ENCODE results near the gene HLA-DQB1.
"Not testable (repeated sequence)": the region's sequence is repeated elsewhere in the genome, so short reads cannot be mapped to it uniquely, and the experiment has no call there.

HLA-DQB1 gene

DNA sequence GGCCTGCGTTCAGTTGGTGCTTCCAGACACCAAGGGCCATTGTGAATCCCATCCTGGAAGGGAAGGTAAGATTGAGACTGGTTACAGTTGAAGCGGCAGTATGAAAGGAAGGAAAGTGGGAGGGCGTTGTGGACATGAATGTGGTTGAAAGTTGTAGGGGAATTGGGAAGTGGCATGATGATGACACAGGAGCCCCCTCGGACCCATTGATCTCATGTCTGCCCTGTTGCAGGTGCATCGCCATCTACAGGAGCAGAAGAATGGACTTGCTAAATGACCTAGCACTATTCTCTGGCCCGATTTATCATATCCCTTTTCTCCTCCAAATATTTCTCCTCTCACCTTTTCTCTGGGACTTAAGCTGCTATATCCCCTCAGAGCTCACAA is 23.7 kb downstream of the HLA-DQB1 start:
- no peak for ATAC-seq
- H3K27me3 Mint-ChIP-seq = no peaks in the 10 kb centered on the region
- H3K36me3 Mint-ChIP-seq = peaks cover 78% of the 10 kb centered on the region
- peaks cover 2% of the 10 kb centered on the region for H3K9me3 Mint-ChIP-seq
- peak overlapping the region; percentile 100 for H3K27ac Mint-ChIP-seq
- peak overlapping the region; percentile 92 for H3K4me3 Mint-ChIP-seq
- H3K4me1 Mint-ChIP-seq = peaks cover 64% of the 10 kb centered on the region

DNA sequence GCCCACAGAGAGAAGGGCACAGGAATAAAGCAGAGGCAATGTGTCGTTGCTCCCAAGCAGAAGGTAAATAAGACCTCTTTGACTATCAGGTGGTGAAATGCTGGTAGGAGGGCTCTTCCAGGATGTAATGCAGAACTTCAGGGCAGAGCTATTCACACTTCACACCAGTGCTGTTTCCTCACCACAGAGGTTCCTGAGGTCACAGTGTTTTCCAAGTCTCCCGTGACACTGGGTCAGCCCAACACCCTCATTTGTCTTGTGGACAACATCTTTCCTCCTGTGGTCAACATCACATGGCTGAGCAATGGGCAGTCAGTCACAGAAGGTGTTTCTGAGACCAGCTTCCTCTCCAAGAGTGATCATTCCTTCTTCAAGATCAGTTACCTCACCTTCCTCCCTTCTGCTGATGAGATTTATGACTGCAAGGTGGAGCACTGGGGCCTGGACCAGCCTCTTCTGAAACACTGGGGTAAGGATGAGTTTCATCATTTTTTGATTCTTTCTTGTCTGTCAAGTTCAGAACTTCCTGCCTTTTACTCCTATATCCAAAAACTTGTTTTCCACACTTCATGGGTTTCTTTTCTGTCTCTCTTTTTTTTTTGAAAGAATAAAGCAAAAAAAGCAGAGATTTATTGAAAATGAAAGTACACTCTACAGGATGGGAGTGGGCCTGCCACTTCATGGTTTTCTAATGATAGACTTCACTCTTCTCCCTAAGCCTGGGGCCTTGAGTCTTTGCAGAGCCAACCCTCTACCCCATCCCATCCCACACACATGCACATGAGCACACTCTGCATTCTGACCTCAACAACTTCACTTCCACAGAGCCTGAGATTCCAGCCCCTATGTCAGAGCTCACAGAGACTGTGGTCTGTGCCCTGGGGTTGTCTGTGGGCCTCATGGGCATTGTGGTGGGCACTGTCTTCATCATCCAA is 24.4 kb downstream of the HLA-DQB1 start:
- peak overlapping the region; percentile 92 for H3K4me3 Mint-ChIP-seq
- H3K4me1 Mint-ChIP-seq = peaks cover 66% of the 10 kb centered on the region
- peak overlapping the region; percentile 100 for H3K27ac Mint-ChIP-seq
- peaks cover 85% of the 10 kb centered on the region for H3K36me3 Mint-ChIP-seq
- not testable (repeated sequence) for H3K27me3 Mint-ChIP-seq, H3K9me3 Mint-ChIP-seq
- ATAC-seq = peak; percentile 44

DNA sequence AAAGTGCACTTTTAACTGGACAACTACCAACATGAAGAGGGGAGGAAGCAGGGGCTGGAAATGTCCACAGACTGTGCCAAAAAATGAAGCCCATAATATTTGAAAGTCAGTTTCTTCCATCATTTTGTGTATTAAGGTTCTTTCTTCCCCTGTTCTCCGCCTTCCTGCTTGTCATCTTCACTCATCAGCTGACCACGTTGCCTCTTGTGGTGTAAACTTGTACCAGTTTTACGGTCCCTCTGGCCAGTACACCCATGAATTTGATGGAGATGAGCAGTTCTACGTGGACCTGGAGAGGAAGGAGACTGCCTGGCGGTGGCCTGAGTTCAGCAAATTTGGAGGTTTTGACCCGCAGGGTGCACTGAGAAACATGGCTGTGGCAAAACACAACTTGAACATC is 25.3 kb downstream of the HLA-DQB1 start:
- no peak for ATAC-seq
- peaks cover 75% of the 10 kb centered on the region for H3K4me1 Mint-ChIP-seq
- peak overlapping the region; percentile 92 for H3K4me3 Mint-ChIP-seq
- no peaks in the 10 kb centered on the region for H3K27me3 Mint-ChIP-seq
- peak overlapping the region; percentile 100 for H3K27ac Mint-ChIP-seq
- no peaks in the 10 kb centered on the region for H3K9me3 Mint-ChIP-seq
- H3K36me3 Mint-ChIP-seq = peaks cover 79% of the 10 kb centered on the region

DNA sequence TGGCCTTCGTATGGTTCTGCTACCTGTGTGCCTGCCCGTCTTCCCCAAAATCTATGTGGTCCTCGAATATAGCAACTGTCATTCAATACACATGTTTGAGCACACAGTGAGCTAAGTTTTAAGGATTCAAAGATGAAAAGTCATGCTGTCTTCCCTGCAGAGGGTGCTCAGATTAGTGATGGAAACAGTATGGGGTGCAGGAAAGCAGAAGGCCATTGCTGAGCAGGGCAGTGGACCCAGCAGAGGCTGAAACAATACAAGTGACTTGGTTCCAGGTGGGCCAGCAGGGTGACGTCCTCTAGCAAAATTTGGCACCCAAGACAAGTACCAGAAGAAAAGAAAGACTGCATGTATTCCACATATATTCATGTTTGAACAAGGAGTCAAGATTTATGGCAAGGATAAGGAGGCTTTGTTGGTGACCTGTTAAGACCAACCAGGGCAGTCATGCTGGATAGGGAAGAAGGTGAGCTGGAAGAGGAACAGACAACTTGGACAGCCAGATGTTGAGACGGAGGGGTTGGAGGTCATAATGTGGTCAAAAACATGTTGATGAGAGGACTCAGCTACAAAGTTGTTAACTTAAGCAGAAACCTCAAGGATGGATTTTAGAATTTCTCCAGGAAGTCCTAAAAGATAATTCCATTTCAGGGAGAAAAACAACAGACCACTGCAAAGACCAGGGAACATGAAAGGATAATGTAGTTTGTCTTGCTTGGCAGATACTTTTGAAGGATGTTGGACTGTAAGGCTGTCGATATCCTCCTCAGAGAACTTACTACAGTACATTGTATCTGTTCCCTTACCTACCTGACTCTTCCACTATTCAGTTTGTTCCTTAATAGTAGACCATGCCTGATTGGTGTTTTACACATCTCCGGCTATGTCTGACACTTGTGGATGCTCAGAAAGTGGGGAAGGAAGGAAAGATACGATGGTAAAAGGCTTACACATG is 26.7 kb downstream of the HLA-DQB1 start:
- Mint-ChIP-seq H3K9me3 (no peaks in the 10 kb centered on the region), H3K4me1 (peaks cover 84% of the 10 kb centered on the region), H3K27ac (peak overlapping the region; percentile 100)

DNA sequence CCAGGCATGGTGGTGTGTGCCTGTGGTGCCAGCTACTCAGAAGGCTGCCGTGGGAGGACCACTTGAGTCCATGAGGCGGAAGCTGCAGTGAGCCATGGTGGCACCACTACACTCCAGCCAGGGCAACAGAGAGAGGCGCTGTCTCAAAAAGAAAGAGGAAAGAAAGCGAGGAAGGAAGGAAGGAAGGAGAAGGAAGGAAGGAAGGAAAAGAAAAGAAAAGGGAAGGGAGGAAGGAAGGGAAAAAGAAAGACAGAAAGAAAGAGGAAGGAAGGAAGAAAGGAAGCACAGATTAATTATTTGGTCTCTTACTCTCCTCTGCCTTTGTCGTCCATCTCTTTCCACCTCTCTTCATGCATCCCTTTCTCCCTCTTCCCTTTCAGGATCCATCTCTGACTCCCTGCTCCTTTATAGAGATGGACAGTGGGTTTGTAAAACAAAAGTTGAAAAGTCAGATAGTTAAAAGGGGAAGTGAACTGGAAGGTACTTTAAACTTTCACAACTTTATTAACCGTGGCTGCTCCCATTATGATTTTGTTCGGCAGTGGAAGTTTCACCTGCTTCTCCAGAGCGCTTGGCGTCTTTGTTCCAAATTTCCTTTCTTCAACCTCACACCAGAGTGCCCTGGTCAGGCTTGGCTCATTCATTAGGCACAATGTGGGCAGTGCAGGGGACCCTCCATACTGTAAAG is 27.8 kb downstream of the HLA-DQB1 start:
- peaks cover 64% of the 10 kb centered on the region for H3K36me3 Mint-ChIP-seq
- no peaks in the 10 kb centered on the region for H3K9me3 Mint-ChIP-seq
- peak; percentile 63 for ATAC-seq
- H3K27me3 Mint-ChIP-seq = no peaks in the 10 kb centered on the region
- H3K27ac Mint-ChIP-seq = peak overlapping the region; percentile 100
- peak overlapping the region; percentile 92 for H3K4me3 Mint-ChIP-seq
- peaks cover 88% of the 10 kb centered on the region for H3K4me1 Mint-ChIP-seq

More for the DNA sequence above, 26.7 kb downstream of the HLA-DQB1 start:
- Mint-ChIP-seq H3K27me3 (no peaks in the 10 kb centered on the region), H3K36me3 (peaks cover 73% of the 10 kb centered on the region), H3K4me3 (peak overlapping the region; percentile 92)
- no peak for ATAC-seq

DNA sequence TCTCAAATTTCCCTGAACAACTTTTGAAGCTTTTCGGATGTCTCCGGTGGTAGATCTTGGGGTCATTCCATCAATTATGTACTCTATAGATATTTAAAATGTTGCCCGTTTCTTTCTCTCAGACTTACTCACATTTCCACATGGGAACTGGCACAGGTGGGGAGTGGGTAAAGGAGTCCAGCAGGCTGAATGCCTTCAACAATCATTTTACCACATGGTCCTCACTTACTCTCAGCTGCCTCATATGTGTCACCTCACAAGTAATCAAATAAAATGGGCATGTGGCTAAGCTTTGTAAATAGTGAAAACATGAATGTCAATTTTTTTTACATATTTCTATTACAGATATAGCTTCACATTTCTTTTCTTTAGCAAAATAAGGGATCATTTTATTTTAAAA is 28.6 kb downstream of the HLA-DQB1 start:
- H3K4me3 Mint-ChIP-seq = peak overlapping the region; percentile 92

DNA sequence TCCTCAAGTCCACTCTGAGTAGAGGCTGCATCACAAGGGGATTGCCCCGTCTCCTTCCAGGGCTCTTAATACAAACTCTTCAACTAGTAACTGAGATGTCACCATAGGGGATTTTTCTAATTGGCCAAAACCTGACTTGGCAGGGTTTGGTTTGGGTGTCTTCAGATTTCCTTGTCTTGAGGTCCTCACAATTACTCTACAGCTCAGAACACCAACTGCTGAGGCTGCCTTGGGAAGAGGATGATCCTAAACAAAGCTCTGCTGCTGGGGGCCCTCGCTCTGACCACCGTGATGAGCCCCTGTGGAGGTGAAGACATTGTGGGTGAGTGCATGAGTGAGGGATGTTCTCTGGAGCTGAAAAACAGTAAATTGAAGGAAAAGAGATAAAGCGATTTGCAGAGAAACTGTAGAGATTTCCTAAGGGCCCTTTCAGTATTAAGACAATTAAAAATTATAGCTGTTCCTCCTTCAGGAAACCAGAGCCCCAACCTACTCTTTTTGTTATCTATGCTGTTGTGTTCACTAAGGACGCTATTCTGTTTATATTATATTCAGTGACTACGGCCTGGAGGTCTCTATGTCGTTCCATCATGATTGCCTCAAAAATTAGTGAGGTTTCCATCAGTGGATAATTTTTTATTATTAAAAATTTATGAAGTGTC is 29.1 kb downstream of the HLA-DQB1 start, which contains the start of gene HLA-DQA1:
TSS of gene HLA-DQA1 (plus strand) at position 188 of the 662 bp plus-strand sequence. CDS start at position 241, 53 bp downstream.
- Mint-ChIP-seq H3K36me3 (peaks cover 56% of the 10 kb centered on the region), H3K27ac (peak within 1 kb of the TSS; percentile 100), H3K9me3 (no peaks in the 10 kb centered on the region), H3K4me3 (peak within 1 kb of the TSS; percentile 92), H3K4me1 (peaks cover 84% of the 10 kb centered on the region), H3K27me3 (no peaks in the 10 kb centered on the region)
- peak; percentile 94 for ATAC-seq

More for the DNA sequence above, 28.6 kb downstream of the HLA-DQB1 start:
- ATAC-seq = no peak
- Mint-ChIP-seq H3K27ac (peak overlapping the region; percentile 100), H3K27me3 (no peaks in the 10 kb centered on the region), H3K9me3 (no peaks in the 10 kb centered on the region), H3K36me3 (peaks cover 56% of the 10 kb centered on the region), H3K4me1 (peaks cover 84% of the 10 kb centered on the region)

DNA sequence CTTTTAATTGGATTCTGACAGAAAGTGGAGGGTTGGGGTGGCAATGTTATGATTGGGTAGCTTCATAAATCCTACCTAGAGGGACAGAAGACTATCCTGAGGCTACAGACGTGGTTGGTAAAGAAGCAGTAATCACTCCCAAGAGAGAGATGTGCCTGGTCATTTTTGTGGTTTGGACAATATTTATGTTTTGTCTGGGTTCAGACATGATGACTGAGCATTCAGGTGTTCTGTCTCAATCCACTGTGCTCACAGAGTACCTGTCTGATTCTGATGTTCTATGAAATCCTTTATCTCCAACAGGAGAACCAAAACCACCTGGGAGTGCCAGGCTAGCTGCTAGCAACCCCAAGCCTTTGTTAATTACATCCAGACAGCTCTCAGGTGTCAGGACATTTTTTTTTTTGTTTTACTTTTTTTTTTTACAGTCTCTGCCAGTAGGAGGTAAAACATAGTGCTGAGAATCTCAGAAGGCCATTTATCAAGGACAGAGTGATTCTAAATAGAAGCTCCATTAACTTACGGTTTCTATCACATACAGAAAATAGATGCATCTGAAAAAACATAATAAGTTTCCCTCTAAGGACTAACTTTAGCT is 30.8 kb downstream of the HLA-DQB1 start:
- Mint-ChIP-seq H3K4me3 (peak overlapping the region; percentile 92), H3K27ac (peak overlapping the region; percentile 100), H3K9me3 (peaks cover 4% of the 10 kb centered on the region), H3K36me3 (peaks cover 46% of the 10 kb centered on the region), H3K27me3 (no peaks in the 10 kb centered on the region), H3K4me1 (peaks cover 76% of the 10 kb centered on the region)
- ATAC-seq = no peak

DNA sequence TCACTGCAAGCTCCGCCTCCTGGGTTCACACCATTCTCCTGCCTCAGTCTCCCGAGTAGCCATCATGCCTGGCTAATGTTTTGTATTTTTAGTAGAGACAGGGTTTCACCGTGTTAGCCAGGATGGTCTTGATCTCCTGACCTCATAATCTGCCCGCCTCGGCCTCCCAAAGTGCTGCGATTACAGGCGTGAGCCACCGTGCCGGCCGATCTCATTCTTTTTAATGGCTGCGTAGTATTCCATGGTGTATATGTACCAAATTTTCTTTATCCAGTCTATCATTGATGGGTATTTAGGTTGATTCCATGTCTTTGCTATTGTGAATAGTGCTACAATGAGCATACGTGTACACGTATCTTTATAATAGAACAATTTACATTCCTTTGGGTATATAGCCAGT is 36.7 kb downstream of the HLA-DQB1 start:
- H3K4me3 Mint-ChIP-seq = peak overlapping the region; percentile 46
- H3K36me3 Mint-ChIP-seq = peaks cover 27% of the 10 kb centered on the region
- not testable (repeated sequence) for ATAC-seq, H3K27me3 Mint-ChIP-seq
- H3K4me1 Mint-ChIP-seq = peaks cover 86% of the 10 kb centered on the region
- H3K9me3 Mint-ChIP-seq = peaks cover 13% of the 10 kb centered on the region
- peak overlapping the region; percentile 100 for H3K27ac Mint-ChIP-seq

DNA sequence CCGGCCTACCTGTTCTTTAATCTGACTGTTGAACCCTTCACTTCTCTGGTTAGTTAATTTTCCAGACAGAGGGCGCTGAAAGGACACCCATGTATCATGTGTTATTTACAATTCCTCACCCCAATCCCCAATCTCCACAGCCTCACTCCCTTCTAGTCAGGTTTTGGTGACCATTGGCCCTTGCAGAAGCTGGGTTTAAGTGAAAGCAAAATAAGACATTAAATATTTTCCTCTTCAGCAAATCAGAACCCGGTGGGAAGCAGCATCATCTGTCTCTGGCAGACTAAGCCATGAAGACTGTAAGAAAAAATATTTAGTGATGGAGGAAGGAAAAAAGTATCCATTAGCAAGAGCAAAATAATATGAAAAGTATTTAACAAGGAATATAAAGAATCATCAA is 38.6 kb downstream of the HLA-DQB1 start:
- peak; percentile 84 for ATAC-seq
- Mint-ChIP-seq H3K4me3 (peak overlapping the region; percentile 84), H3K4me1 (peaks cover 86% of the 10 kb centered on the region), H3K27me3 (no peaks in the 10 kb centered on the region), H3K9me3 (peaks cover 13% of the 10 kb centered on the region), H3K27ac (peak overlapping the region; percentile 100), H3K36me3 (peaks cover 26% of the 10 kb centered on the region)

DNA sequence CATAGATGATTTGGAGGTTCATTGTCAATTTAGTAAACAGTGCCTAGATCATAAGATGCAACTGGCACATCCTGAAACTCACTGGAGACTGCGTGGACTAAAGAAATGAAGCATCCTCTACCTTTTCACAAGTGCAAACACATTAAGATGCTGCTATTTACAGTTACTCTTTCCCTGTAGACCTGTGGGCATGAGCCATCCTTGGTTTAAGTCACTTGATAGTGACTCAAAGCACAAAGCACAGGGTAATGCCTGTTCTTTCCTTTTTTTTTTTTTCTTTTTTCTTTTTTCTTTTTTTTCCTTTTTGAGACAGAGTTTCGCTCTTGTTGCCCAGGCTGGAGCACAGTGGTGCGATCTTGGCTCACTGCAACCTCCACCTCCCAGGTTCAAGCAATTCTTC is 39.2 kb downstream of the HLA-DQB1 start:
- Mint-ChIP-seq H3K9me3 (peaks cover 13% of the 10 kb centered on the region), H3K4me1 (peaks cover 86% of the 10 kb centered on the region), H3K4me3 (peak overlapping the region; percentile 84), H3K36me3 (peaks cover 20% of the 10 kb centered on the region), H3K27ac (peak overlapping the region; percentile 100), H3K27me3 (no peaks in the 10 kb centered on the region)
- ATAC-seq = no peak

DNA sequence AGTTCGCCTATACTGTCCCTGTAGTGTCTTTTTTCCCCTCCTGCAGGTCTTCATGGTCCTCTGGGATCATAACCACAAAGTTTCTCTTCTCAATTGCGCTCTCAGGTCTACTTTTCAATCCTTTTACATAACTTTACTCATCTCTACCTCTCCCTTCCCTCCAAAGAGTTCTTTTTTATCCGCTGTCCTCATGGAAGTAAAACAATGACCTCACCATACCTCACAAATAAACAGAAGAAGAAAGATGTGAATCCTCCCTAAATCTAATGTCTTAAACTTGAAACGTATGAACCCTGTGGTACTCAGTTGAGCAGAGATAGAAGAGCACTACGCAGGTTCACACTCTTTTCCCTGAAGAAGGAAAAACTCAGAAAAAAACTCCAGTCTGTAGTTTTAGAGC is 41.3 kb downstream of the HLA-DQB1 start:
- Mint-ChIP-seq H3K4me1 (peaks cover 85% of the 10 kb centered on the region), H3K36me3 (peaks cover 10% of the 10 kb centered on the region), H3K4me3 (peak overlapping the region; percentile 67), H3K9me3 (peaks cover 5% of the 10 kb centered on the region), H3K27me3 (no peaks in the 10 kb centered on the region), H3K27ac (peak overlapping the region; percentile 100)
- no peak for ATAC-seq

DNA sequence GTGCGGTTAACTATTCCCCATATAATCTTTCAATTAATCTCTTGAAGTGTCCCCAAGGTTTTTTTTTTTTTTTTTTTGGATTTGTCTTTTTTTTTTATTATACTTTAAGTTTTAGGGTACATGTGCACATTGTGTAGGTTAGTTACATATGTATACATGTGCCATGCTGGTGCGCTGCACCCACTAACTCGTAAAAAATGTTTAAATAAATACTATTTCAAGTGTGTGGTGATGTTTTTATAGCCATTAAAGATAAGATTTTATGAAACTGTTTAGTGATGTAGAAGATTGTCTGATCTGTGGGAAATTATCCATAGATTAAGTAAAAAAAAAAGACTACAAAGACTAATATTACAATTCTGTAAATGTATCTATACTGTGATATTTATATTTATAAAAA is 41.9 kb downstream of the HLA-DQB1 start:
- no peak for ATAC-seq
- H3K4me3 Mint-ChIP-seq = no peak overlapping the region

DNA sequence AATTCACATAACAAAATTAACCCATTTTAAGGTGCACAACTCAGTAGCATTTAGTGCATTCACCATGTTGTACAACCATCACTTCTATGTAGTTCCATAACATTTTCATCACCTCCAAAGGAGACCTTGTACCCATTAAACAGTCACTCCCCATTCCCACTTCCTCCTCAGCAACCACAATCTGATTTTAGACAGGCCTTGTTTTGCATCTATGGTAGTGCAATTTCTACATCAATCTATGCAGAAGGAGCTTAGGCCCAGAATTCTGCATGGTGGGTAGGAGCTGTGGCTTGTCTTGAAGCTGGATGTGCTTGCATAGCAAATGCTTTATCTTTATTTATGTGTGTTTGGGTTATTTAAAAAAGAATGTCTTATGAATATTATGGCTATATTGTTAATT is 42.8 kb downstream of the HLA-DQB1 start:
- H3K27me3 Mint-ChIP-seq = no peaks in the 10 kb centered on the region
- no peaks in the 10 kb centered on the region for H3K9me3 Mint-ChIP-seq
- H3K4me3 Mint-ChIP-seq = peak overlapping the region; percentile 53
- H3K4me1 Mint-ChIP-seq = peaks cover 71% of the 10 kb centered on the region
- peak overlapping the region; percentile 100 for H3K27ac Mint-ChIP-seq
- ATAC-seq = no peak
- H3K36me3 Mint-ChIP-seq = no peaks in the 10 kb centered on the region

More for the DNA sequence above, 41.9 kb downstream of the HLA-DQB1 start:
- H3K9me3 Mint-ChIP-seq = peaks cover 3% of the 10 kb centered on the region
- H3K27ac Mint-ChIP-seq = peak overlapping the region; percentile 100
- no peaks in the 10 kb centered on the region for H3K27me3 Mint-ChIP-seq
- H3K36me3 Mint-ChIP-seq = peaks cover 4% of the 10 kb centered on the region
- peaks cover 80% of the 10 kb centered on the region for H3K4me1 Mint-ChIP-seq
